Breast epithelium (tissue), 3 donors: ENCODE results near the gene FABP7.

Experiments
- POLR2A ChIP-seq: fragments of 450-650 bp; IDR thresholded peaks from one replicate; pipeline ENCODE4 v1.6.1; 2016; ENCODE audit warnings: antibody characterized with exemption, mild to moderate bottlenecking, moderate library complexity
- TF ChIP-seq, protein P1 (sequence below), 3 donors: fragments of 450-650 bp; IDR thresholded peaks; one replicate each; pipeline ENCODE4 v1.5.1; 2016 to 2017; ENCODE audit warnings: antibody characterized with exemption in 3 of 3, mild to moderate bottlenecking in 3 of 3, moderate library complexity in 3 of 3

DNA sequence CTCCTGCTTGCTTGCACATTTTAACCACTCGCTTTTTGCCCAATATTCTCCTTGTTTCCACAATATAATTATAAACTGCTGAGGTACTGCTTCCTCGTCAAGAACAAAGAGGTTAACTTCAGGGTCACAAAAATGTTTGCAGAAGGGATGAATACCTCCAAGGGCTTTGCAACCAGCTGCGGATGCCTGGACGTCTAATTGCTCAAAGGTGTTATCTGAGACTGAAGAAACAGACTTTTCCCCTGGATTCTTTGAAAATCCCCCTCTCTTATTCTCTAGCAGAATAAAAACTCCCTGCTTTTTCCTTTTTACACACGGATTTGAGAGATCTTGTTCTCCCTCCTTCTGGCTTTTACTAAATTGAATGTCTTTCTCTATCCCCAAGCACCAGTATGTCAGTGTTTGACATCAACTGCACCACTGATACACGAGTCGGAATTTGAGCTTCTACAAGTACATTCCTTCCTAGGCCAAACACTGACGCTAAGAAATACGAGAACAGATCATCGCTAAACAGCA is 9.2 kb downstream of the FABP7 start:
- TF ChIP-seq, protein P1, sequence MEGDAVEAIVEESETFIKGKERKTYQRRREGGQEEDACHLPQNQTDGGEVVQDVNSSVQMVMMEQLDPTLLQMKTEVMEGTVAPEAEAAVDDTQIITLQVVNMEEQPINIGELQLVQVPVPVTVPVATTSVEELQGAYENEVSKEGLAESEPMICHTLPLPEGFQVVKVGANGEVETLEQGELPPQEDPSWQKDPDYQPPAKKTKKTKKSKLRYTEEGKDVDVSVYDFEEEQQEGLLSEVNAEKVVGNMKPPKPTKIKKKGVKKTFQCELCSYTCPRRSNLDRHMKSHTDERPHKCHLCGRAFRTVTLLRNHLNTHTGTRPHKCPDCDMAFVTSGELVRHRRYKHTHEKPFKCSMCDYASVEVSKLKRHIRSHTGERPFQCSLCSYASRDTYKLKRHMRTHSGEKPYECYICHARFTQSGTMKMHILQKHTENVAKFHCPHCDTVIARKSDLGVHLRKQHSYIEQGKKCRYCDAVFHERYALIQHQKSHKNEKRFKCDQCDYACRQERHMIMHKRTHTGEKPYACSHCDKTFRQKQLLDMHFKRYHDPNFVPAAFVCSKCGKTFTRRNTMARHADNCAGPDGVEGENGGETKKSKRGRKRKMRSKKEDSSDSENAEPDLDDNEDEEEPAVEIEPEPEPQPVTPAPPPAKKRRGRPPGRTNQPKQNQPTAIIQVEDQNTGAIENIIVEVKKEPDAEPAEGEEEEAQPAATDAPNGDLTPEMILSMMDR (IDR thresholded peaks at IDR 0.05), result no peak
- no peak for TF ChIP-seq POLR2A
